Activated CD4-positive, CD25-positive, alpha-beta regulatory T cell (primary cell): ENCODE results near the gene RBFA.
"Not testable (repeated sequence)": the region's sequence is repeated elsewhere in the genome, so short reads cannot be mapped to it uniquely, and the experiment has no call there.

Source experiments
- DNase-seq, 4 experiments: peaks; one replicate each; lab custom pipeline; 2025; lab: John Stamatoyannopoulos, UW

RBFA gene, protein sequence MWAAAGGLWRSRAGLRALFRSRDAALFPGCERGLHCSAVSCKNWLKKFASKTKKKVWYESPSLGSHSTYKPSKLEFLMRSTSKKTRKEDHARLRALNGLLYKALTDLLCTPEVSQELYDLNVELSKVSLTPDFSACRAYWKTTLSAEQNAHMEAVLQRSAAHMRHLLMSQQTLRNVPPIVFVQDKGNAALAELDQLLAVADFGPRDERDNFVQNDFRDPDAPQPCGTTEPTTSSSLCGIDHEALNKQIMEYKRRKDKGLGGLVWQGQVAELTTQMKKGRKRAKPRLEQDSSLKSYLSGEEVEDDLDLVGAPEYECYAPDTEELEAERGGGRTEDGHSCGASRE

DNA sequence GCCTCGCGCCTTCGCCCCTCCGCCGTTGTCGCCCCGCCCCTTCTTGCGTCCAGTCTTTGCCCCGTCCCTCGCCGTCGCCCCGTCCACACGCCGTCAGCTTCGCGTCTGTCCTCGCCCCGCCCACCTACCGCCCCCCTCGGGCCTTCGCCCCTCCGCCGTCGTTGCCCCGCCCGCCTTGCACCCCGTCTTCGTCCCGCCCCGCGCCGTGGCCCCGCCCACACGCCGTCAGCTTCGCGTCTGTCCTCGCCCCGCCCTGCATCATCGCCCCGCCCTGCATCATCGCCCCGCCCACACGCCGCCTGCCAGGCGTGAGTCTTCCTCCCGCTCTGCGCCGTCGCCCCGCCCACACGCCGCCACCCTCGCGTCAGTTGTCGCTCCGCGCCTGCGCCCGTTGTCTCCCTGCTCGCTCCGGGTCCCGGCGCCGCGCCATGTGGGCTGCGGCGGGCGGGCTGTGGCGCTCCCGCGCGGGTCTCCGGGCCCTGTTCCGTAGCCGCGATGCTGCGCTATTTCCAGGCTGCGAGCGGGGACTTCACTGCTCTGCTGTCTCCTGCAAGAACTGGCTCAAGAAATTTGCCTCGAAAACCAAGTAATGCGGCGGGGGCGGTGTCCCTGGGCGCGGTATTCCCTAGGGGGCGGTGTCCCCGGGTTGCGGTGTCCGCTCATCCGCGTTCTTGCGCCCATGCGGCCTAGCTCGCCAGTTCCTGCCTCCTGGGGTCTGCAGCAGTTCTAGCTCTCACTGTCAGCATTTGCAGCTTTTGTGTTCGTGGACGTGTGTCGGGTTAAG, at the start of gene RBFA:
Gene RBFA, plus strand, starts transcription at position 367 of the 784 bp plus-strand sequence. Its CDS starts 62 bp downstream, at position 429.
- DNase-seq: peak; percentile 100

DNA sequence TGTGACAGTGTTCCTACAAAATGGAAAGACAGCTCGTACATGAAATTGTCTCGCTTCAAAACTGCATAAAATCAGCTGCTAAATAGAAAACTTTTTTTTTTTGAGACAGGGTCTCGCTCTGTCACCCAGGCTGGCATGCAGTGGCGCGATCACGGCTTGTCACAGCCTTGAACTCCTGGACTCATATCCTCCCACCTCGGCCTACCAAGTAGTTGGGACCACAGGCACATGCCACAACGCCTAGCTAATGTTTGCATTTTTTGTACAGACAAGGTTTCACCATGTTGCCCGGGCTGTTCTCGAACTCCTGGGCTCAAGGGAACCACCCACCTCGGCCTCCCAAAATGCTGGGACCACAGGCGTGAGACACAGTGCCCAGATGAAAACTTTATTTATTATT, 49.1 kb upstream of the RBFA start:
- no peak for DNase-seq

DNA sequence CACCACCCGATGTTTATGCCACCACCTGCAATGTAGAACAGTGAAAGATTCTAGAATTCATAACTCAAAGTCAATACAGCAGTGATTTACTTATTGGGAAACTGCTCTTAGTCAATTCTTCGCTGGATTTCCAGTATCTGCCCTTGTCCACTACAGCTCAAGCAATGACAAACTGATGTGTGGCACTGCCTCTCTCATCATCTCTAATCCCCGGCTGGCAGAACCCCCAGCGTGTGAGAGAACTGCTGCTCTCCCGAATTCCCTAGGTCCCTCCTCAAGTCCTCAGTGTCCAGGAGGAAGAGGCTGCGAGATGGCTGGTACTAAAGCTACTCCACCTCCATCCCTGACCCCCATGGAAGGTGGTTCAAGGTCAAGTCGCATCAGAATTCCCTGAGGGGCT, 47.5 kb upstream of the RBFA start:
- DNase-seq: no peak

DNA sequence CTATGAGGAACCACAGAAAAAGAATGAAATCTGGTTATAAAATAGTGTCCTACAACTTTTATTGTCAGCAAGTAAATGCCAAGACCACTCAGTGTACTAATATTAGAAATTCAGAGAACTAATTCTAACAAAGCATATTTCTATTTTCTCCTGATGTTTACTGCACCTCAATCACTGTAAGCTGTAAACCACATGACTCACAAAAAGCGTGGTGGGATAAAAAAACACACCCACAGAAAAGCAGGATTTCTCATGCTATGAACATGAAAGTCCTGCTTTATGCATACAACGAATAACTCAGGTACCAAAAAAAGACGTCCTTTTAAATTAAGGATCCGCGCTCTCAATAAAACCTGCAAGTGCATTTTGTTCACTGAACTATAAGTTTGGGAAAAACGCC, 46.7 kb upstream of the RBFA start:
- no peak for DNase-seq

DNA sequence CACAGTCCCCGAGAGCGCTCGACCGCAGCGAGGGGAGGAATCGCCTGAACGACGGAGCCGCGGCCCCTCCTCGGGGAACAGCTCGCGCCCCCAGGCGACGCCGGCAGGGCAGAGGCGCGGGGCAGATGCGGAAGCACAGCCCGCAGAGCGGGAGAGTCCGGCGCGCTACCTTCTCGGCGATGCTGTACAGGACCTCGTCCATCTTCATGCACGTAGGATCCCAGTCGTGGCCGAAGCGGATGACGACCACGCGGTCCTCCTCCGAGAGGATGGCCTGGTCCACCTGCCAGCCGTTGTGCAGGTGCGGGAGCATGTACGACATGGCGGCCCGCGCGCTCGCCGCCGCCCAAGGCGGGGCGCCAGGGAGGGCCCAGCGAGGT, 46.2 kb upstream of the RBFA start:
- DNase-seq: peak in 2 of 4 experiments; percentile 39 to 47

DNA sequence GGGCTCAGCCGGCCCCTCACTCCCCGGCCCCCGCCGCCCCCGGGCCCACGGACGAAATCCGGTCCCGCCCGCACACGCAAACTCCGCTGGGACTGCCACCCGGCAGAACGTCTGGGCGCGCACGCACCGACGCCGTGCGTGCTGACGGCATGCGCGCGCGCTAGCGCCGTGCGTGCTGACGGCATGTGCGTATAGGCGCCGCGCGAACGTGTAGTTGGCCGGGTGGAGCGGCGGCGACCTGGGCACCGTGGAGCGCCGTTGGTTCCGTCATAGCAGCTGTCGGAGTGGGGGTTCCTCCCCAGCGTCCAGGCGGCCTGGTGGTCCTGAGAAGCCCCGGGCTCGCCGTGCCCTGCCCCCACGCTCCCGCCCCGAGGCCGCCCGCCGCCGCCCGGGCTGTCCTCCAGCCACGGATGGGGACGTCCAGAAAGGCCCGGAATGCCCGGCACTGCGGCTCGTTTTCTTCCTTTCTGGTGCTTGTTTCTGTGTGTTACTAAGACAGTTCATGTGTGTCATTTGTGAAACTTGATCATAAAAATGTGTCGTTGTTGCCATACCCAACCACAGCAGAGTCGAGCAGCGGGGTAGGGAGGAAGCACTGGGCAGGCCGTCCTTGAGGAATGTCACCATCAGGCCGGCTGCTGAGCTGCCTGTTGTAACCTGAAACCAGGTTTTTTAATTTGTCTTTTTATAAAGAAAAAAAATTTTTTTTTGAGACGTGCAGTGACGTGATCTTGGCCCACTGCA, 45.6 kb upstream of the RBFA start, which contains the start of gene TXNL4A:
Gene TXNL4A, minus strand, starts transcription at position 113 of the 744 bp plus-strand sequence. CDS start 171 bp downstream, outside the sequence.
- DNase-seq: peak; percentile 65 to 81 (median 72)

DNA sequence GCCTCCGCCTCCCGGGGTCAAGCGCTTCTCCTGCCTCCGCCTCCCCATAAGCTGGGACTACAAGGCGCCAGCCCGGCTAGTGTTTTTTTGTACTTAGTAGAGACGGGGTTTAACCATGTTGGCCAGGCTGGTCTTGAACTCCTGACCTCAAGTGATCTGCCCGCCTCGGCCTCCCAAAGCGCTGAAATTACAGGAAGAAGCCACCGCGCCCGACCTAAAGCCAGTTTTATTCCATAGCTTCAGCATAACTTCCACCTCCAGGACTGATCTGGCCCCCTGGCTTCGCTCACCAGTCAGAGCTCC, 45.1 kb upstream of the RBFA start:
- no peak for DNase-seq

DNA sequence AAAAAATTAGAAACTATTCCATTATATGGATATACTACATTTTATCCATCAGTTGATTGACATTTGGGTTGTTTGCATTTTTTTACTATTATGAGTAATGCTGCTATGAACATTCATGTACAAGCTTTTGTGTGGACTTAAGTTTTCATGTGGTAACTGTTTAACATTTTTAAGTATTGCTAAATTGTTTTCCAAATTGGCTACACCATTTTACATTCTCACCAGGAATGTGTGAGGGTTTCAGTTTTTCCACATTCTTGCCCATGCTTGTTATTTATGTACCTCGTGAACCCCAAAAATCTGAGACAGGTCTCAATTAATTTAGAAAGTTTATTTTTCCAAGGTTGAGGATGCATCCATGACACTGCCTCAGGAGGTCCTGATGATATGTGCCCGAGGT, 42.7 kb upstream of the RBFA start:
- DNase-seq: no peak

DNA sequence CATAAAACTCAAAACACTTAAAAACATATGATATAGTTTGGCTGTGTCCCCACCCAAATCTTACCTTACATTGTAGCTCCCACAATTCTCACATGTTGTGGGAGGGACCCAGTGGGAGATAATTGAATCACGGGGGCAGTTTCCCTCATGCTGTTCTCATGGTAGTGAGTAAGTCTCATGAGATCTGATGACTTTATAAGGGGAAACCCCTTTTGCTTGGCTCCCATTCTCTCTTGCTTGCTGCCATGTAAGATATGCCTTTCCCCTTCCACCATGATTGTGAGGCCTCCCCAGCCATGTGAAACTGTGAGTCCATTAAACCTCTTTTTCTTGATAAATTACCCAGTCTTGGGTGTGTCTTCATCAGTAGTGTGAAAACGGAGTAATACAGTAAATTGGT, 34.5 kb upstream of the RBFA start:
- not testable (repeated sequence) for DNase-seq

DNA sequence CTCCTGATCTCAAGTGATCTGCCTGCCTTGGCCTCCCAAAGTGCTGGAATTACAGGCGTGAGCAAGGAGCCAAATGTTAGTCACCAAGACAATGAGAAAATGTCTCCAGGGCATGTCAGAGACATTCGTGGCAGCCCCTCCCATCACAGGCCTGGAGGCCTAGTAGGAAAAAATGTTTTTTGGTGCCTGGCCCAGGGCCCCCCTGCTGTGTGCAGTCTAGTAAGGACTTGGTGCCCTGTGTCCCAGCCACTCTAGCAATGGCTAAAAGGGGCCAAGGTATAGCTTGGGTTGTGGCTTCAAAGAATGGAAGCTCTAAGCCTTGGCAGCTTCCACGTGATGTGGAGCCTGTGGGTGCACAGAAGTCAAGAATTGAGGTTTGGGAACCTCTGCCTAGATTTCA, 33.4 kb upstream of the RBFA start:
- DNase-seq: no peak

DNA sequence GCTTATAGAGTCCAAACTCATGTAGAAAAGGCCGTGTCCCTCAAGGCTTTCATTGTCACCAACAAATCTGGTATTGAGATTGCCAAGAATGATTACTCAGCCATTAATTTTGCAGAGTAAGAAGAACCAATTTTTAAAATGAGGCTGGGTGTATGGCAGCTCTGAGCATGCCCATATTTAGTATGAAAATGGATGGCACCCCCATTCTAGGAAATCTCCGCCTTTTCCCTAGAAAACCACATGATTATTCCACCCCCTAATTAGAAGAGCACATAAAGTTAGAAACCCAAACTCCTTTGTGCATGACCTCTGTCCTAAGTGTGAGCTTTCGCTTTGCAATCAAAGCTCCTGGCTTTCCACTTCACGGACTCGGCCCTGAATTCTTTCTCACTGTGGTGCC, 31.8 kb upstream of the RBFA start:
- DNase-seq: no peak

DNA sequence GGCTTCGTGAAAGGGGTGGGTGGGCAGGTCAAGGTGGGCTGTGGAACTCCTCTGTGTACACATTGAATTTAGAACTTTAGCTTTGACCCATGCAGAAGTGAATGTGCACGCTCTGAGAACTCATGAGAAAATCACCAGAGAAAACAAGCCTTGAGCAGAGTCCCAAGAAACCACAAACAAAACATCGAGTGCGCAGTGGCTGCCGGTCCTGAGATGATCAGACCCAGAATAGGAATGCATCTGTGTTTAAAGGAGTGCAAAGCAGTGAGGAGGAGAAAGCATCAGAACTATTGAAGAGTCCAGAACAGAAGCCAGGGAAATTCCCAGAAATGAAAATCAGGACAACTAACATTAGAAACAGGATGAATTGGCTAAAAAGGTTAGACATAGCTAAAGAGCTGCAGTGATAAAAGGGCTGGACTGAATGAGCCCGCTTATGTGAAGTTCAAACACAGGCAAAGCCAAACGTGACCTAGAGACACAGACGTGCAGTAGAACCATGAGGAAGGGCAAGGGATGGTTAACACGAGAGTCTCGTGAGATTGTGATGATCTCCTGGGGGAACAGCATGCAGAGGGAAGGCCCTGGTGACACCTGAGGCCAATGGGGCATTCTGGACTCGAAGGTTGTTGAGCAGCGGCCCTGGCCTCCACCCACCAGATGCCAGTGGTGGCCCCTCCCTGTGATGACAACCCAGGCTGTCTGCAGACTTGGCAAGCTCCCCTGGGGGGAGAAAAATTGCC, 29.5 kb upstream of the RBFA start:
- no peak for DNase-seq

DNA sequence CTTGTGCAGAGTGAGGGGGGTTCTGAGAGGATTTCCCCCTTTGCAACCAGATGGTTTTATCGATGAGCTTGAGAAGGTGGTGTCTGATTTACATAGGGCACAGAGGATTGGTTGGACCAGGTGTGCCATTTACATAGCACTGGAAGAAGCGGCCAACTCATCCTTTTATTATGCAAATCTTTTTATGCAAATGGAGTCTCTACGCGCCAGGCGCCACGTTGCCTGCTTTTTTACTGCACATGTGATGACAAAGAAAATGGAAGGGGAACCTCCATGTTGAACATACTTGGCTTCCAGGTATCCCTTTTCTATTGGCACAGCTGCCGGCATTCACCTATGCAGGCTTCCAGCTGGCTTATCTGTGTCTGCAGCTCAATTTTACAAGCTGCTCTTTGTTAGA, 27.5 kb upstream of the RBFA start:
- DNase-seq: no peak

DNA sequence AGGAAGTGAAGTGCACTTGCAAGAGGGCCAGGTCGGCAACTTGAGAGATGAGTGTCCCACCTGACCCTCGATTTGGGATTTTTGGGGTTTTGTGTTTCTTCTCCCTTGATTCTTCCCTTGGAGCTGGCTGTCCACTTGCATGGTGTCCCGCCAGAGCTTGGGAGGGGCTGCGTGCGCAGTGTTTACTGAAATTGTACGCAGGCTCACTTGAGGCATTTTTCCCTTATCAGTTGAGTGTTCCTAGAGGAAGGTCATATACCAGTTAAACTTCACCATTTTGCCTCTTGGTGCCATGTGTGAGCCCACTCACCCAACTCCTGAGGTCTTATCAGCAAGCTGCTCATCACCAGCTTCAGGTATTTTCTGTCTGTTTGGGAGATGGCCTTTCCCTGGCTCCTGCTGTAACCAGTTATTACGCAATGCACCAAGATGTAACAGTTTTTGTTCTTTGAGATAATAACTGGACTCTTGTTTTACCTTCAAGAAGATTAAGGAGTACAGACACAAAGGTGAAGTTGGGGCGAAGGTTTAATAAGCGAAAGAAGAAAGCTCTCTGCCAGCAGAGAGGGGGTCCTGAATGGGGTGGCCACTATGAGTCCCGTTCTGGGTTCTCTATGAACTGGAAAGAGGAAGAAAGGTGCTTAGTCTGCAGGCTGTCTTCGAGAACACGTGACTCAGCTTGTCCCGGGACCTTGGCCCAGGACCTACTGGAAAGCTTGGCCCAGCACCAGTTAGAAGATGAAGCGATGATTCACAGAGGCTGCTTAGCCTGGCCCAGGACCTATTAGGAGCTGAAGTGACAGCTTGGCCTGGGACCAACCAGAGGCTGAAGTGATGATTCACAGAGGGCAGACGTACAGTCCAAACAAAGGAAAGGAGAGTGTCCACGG, 24.3 kb upstream of the RBFA start:
- DNase-seq: no peak

DNA sequence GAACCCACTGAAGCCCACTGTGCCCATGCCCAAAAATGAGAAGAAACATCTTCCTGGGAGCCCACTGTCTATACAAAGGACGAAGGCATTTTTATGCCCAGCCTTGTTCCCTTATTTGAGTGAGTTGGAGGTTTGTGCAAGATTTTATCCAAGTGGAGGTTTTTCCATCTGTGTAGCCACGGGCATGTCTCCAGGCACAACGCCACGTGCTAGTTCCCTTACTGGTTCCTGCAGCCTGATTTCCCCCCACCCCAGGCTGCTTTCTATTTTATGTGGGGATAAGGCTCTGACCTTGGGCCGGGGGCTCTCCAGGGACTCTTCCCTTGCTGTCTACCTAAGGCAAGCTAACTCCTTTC, 23.7 kb upstream of the RBFA start:
- no peak for DNase-seq

DNA sequence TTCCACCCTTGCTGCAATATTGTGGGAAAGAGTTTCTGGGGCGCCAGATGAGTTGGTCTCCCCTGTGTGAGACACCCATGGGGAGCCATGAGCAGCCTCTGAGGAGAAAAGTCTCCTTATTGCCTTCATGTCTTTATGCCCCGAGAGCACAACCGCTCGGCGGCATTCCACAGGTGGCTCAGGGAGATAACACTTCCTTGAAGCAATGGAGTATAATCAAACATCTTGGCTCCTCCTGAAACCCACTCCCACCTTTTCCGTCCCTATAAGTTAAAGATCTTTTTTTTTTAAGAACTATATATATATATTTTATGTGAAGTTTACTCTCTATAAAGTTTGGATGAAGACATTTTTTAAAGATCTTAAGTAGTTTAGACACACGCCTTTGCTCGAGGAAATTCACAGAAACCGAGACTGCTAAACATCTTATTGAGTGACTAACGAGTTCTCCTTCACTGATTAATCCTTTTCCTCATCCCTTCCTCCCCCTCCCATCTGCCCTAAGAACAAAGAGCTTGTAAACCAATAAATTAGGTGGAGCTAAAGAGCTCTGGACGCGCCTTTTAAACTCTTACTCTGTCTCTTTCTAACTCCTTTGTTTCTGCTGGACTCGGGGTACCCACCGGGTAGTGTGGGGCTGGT, 22.6 kb upstream of the RBFA start:
- DNase-seq: not testable (repeated sequence)

DNA sequence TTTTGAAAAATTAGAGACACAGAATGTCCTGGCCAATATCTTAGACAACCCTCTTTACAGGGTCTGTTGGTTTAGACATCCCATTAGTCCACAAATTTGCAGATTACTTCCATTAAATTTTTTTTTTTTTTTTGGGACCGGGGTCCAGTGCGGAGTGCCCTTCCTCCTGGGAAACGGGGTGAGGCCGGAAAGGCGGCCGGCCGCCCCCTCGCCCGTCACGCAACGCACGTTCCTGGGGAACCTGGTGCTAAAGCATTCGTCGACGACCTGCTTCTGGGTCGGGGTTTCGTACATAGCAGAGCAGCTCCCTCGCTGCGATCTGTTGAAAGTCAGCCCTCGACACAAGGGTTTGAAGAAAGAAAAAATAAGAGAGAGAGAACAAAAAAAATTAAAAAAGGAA, 21.5 kb upstream of the RBFA start:
- DNase-seq: no peak

DNA sequence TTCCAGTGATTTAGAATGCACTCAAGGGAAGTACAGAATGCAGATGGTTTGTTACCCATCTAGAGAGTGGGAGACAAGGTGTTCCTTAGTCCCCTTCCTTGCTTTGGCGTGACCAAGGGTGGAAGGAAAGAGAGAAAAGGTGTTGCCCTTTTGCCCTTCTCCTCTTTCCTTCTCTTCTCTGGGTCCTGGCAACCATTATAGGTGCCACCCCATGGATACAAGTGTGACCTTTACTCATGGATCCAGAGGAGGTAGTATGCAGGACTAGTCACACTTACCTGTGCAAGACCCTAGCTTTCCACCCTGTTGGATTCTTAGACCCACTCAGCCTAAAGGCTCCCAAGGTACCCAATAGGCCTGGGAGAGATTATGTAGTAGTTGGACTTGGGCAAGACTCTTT, 11.6 kb upstream of the RBFA start:
- no peak for DNase-seq

DNA sequence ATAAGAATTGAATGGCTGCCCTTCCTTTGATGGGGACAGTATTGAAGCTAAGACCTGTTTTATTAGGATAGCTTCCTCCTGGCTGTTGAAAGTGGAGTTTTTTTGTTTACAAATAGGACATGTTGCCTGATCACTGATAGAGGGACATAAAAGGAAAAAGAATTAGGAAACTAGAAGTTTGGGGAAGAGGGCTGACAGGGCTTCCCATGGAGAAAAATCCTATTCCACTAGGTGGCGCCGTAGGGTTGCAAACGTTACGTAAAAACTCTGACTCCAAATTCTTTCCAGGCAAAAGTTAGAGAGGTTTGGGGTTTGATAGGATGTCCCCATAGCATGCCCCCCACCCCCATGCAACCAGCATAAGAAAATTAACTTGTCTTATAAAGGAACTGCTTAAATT, 11.1 kb upstream of the RBFA start:
- DNase-seq: no peak

DNA sequence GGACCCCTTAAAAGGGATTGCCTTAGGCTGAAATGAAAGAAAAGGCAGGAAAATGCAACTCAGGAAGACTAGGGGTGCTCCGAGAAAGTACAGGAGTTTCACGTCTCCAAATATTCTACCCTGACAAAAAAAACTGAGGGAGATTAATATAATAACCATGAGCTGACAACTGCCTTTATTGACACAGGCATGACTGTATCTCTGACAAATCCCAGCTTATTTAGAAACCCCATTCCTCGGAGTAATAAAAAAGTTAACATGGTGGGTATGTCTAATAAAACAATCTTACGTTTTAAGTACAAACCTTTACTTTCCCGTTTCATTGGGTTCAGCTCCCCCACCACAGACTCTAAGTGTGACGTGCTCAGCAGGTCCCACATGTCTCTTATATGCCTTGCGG, 7.9 kb upstream of the RBFA start:
- DNase-seq: no peak

DNA sequence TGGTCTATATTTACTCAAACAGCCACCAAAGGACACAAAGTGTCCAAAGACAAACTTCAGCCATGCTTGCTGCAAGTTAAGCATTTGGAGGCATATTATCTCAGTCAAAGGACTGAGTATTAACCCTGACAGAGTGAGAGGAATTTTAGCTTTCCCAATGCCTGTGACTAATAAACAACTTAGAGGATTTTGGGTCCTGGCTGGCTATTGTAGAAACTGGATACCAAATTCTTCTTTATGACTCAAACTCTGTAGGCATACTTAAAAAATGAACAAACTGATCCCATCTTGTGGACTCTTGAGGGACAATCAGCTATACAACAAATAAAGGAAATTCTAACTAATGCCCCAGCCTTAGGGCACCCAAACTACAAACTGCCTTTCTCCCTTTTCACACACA, 6.5 kb upstream of the RBFA start:
- not testable (repeated sequence) for DNase-seq
